GM12878 (cell line): ENCODE data around the gene POR.

Experiments used
- MYC ChIP-seq: IDR thresholded peaks from 2 replicates; pipeline ENCODE4 v1.6.1; 2011; ENCODE audit warnings: mild to moderate bottlenecking, low read length, moderate library complexity, inconsistent platforms; ENCODE audit not compliant: insufficient read depth, insufficient replicate concordance, insufficient read length, severe bottlenecking
- SIN3A ChIP-seq: IDR thresholded peaks from 2 replicates; pipeline ENCODE4 v1.6.1; 2012; ENCODE audit warnings: low read depth, low read length, improper control_type of control experiment

GRCh38 chr7:76016191-76016947 is 101.4 kb downstream of the POR start:
- TF ChIP-seq MYC (no peak), SIN3A (no peak)
